B cell (primary cell): ENCODE results near the gene TBC1D4. TPM values are rescaled to one million over a fixed set of nuclear protein-coding genes. Genes with fewer than 3 reads are reported as not detected.
A peak's percentile ranks its signal among the peaks of the same experiment; 100 is the strongest.

Experiments used
- ATAC-seq: fragments of 200-7000 bp; cut with Tn5 transposase; one replicate; pipeline ENCODE4 v1.10.0; 2021; ENCODE audit warnings: low read depth, mild to moderate bottlenecking, moderate number of reproducible peaks, moderate library complexity
- CTCF ChIA-PET: fragments of 350-600 bp; sonication (Branson Sonifier 250); formaldehyde crosslinking; loops from one replicate; lab custom pipeline; 2021; ENCODE audit warnings: antibody characterized with exemption, inconsistent platforms; lab: Charles Lee
- POLR2A ChIA-PET: fragments of 350-600 bp; sonication (Branson Sonifier 250); formaldehyde crosslinking; loops from one replicate; lab custom pipeline; 2021; ENCODE audit warnings: antibody characterized with exemption; lab: Charles Lee
- DNase-seq: peaks from one replicate; pipeline ENCODE4 v3.0.0; 2013
- H2AFZ ChIP-seq: 2 replicates; pipeline ENCODE4 v1.6.1; 2012; ENCODE audit warnings: mild to moderate bottlenecking, low read depth, low read length; ENCODE audit not compliant: insufficient read depth, poor library complexity, severe bottlenecking
- H3K27ac ChIP-seq, 2 donors: 1 replicate in 1 of 2; 2 replicates in 1 of 2; pipeline ENCODE4 v1.5.1; 2012 to 2013; ENCODE audit warnings: low read length in 2 of 2, mild to moderate bottlenecking in 2 of 2, moderate library complexity in 1 of 2
- H3K27me3 ChIP-seq, 4 experiments: fragments of 200-600 bp in 1 of 4; sonication (generic) in 1 of 4; replicated peaks in 1 of 4; 1 replicate in 2 of 4; 2 replicates in 2 of 4; pipeline versions ENCODE4 v1.6.1 to v1.7.0; 2013 to 2016; ENCODE audit warnings: low read length in 3 of 4, mild to moderate bottlenecking in 2 of 4, mixed read lengths in 1 of 4, moderate library complexity in 1 of 4; ENCODE audit not compliant: insufficient read depth in 4 of 4, control insufficient read depth in 3 of 4; ENCODE audit errors: control extremely low read depth in 1 of 4
- H3K36me3 ChIP-seq, 2 experiments: replicated peaks in 1 of 2; 1 replicate in 1 of 2; 2 replicates in 1 of 2; pipeline versions ENCODE4 v1.6.1 to v1.7.1; 2013; ENCODE audit warnings: low read length in 1 of 2; ENCODE audit not compliant: insufficient read depth in 2 of 2, control insufficient read depth in 1 of 2; ENCODE audit errors: control extremely low read depth in 1 of 2, extremely low read depth in 1 of 2
- H3K4me1 ChIP-seq, 2 donors: fragments of 200-600 bp in 1 of 2; sonication (generic) in 1 of 2; 1 replicate in 1 of 2; 2 replicates in 1 of 2; pipeline versions ENCODE4 v1.5.1 to v1.6.1; 2013 to 2017; ENCODE audit warnings: low read length in 2 of 2; ENCODE audit not compliant: control insufficient read depth in 2 of 2, insufficient read depth in 2 of 2
- H3K4me2 ChIP-seq: replicated peaks from 2 replicates; pipeline ENCODE3; 2012; ENCODE audit warnings: mild to moderate bottlenecking, low read depth, low read length; ENCODE audit not compliant: poor library complexity, severe bottlenecking
- H3K4me3 ChIP-seq, 5 experiments: fragments of 200-600 bp in 1 of 5; sonication (generic) in 1 of 5; 1 replicate in 3 of 5; 2 replicates in 2 of 5; pipeline versions ENCODE4 v1.5.1 to v1.7.0; 2011 to 2016; ENCODE audit warnings: low read length in 4 of 5, mild to moderate bottlenecking in 4 of 5, low read depth in 2 of 5, control low read depth in 1 of 5, moderate library complexity in 1 of 5; ENCODE audit not compliant: insufficient read depth in 1 of 5; ENCODE audit errors: control extremely low read depth in 1 of 5, extremely low read depth in 1 of 5
- H3K79me2 ChIP-seq: fragments of 200-600 bp; sonication (generic); one replicate; pipeline ENCODE4 v1.6.0; 2016; ENCODE audit warnings: low read length; ENCODE audit not compliant: control insufficient read depth, insufficient read depth
- H3K9ac ChIP-seq: fragments of 200-600 bp; sonication (generic); 2 replicates; pipeline ENCODE4 v1.6.1; 2017; ENCODE audit warnings: mild to moderate bottlenecking, low read length, moderate library complexity
- H3K9me3 ChIP-seq, 3 donors: one replicate each; pipeline versions ENCODE4 v1.6.1 to v1.7.1; 2013; ENCODE audit warnings: low read length in 2 of 3; ENCODE audit not compliant: control insufficient read depth in 2 of 3, insufficient read depth in 1 of 3; ENCODE audit errors: control extremely low read depth in 1 of 3
- H4K20me1 ChIP-seq: 2 replicates; pipeline ENCODE4 v1.6.0; 2012; ENCODE audit warnings: mild to moderate bottlenecking, low read length; ENCODE audit not compliant: insufficient read depth, control insufficient read depth, poor library complexity, severe bottlenecking
- H3K27ac Mint-ChIP-seq: one replicate; pipeline ENCODE4 v1.8.0; 2021; ENCODE audit warnings: mixed read lengths
- H3K27me3 Mint-ChIP-seq: one replicate; pipeline ENCODE4 v1.8.0; 2021; ENCODE audit warnings: mixed read lengths
- H3K4me1 Mint-ChIP-seq: one replicate; pipeline ENCODE4 v1.8.0; 2021; ENCODE audit warnings: mixed read lengths
- H3K4me3 Mint-ChIP-seq: one replicate; pipeline ENCODE4 v1.8.0; 2021; ENCODE audit warnings: mixed read lengths
- H3K9me3 Mint-ChIP-seq: one replicate; pipeline ENCODE4 v1.8.0; 2022; ENCODE audit warnings: mixed read lengths; ENCODE audit not compliant: insufficient read depth
- EZH2 ChIP-seq: IDR thresholded peaks from 2 replicates; pipeline ENCODE4 v1.6.1; 2012; ENCODE audit warnings: borderline replicate concordance, low read depth, mild to moderate bottlenecking, moderate library complexity, low read length; ENCODE audit not compliant: insufficient read depth, poor library complexity, severe bottlenecking
- WGBS: methylation state at CpG from one replicate; pipeline ENCODE4 v1.1.5; 2013; ENCODE audit warnings: missing lambda C conversion rate; ENCODE audit not compliant: insufficient coverage; 5-methylcytosine and 5-hydroxymethylcytosine counted together
- intact Hi-C: fragments of 100-400 bp; cut with micrococcal nuclease; formaldehyde crosslinking; loops from one replicate; pipeline ENCODE4 v1.10.0; 2022
- polyA plus RNA-seq: library from polyadenylated mRNA; depleted of rRNA; stranded (reverse); fragments of >200 nt; gene quantifications from 2 replicates; pipeline ENCODE4 v1.2.3, GENCODE V29; 2012
- total RNA-seq, 2 donors: library from RNA; stranded (reverse); fragments of 120-200 nt in 1 of 2; gene quantifications; 1 replicate in 1 of 2; 2 replicates in 1 of 2; pipeline versions ENCODE4 v1.2.3 to v1.2.4, GENCODE V29; 2013 to 2022
- TF ChIP-seq, protein P1 (sequence below): fragments of 200-600 bp; IDR thresholded peaks from one replicate; pipeline ENCODE4 v1.8.0; 2022; ENCODE audit warnings: antibody characterized with exemption, mild to moderate bottlenecking

The TBC1D4 gene
- total and polyA plus RNA-seq, 2 donors (not counting 1 experiment from before 2014, with no cell fraction given): 1.6 to 3.5 TPM

DNA sequence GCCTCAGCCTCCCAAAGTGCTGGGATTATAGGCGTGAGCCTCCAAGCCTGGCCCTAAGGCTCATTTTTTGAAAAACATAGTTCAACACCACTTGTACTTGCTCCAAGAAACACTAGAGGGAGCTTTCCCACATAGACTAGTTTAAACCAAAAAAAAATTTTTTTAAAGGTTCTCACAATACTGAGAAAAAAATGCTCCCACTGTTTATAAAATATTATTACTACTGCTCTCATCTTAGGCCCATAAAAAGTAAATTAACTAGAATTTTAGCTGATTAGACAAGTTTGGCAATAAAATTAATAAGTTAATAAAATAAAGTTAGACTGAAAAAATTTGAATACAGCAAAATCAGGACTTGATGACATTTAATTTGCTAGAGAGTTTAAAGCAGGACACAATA is 109.5 kb downstream of the TBC1D4 start:
- Histone ChIP-seq H3K9me3 (no peaks in the 10 kb centered on the region), H3K4me2 (no peak overlapping the region), H3K4me3 (no peak overlapping the region), H3K36me3 (no peaks in the 10 kb centered on the region), H3K27me3 (no peaks in the 10 kb centered on the region), H3K27ac (no peak overlapping the region), H2AFZ (no peak overlapping the region), H3K9ac (no peak overlapping the region), H4K20me1 (no peaks in the 10 kb centered on the region), H3K79me2 (no peaks in the 10 kb centered on the region), H3K4me1 (no peaks in the 10 kb centered on the region)
- peaks cover 7% of the 10 kb centered on the region for H3K27me3 Mint-ChIP-seq
- no peak for TF ChIP-seq EZH2
- TF ChIP-seq, protein P1, sequence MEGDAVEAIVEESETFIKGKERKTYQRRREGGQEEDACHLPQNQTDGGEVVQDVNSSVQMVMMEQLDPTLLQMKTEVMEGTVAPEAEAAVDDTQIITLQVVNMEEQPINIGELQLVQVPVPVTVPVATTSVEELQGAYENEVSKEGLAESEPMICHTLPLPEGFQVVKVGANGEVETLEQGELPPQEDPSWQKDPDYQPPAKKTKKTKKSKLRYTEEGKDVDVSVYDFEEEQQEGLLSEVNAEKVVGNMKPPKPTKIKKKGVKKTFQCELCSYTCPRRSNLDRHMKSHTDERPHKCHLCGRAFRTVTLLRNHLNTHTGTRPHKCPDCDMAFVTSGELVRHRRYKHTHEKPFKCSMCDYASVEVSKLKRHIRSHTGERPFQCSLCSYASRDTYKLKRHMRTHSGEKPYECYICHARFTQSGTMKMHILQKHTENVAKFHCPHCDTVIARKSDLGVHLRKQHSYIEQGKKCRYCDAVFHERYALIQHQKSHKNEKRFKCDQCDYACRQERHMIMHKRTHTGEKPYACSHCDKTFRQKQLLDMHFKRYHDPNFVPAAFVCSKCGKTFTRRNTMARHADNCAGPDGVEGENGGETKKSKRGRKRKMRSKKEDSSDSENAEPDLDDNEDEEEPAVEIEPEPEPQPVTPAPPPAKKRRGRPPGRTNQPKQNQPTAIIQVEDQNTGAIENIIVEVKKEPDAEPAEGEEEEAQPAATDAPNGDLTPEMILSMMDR: peak; percentile 77
- ChIA-PET POLR2A (no interaction called here), CTCF (interaction anchor here (0.7 to 3.1 kb wide), 8 partner anchors 8 to 1331 kb away, joined by 3 to 13 read pairs (median 4); partner anchors contain the start of genes TBC1D4 and UCHL3)
- H3K27ac Mint-ChIP-seq: no peak overlapping the region
- H3K9me3 Mint-ChIP-seq: no peaks in the 10 kb centered on the region
- intact Hi-C loops: loop anchor here (1.0 kb wide), 2 partner anchors 110 to 177 kb away; partner anchors contain the start of genes TBC1D4 and UCHL3
- DNase-seq: peak; percentile 48
- H3K4me1 Mint-ChIP-seq: no peaks in the 10 kb centered on the region
- 80% methylated on average over 1 of the region's 1 CpG for WGBS
- H3K4me3 Mint-ChIP-seq: no peak overlapping the region
- peak; percentile 58 for ATAC-seq

DNA sequence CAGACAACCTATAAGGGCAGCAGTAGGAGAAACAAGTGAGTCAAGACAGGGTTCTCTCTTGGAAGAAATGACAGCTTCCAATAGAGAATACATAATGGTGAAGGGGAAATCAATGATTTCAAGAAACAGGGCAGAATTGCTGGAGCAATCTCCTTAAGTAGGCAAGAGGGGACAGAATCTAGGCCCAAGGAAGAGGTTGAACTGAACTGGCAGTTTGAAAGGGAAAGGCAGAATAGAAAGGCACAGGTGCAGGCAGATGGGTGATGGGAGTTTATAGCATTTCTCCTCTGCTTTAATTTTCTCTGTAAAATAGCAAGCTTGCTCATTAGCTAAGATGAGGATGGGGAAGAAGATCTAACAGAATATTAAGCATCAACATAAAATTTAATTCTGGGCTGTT is 110.8 kb downstream of the TBC1D4 start:
- no peak for ATAC-seq
- Histone ChIP-seq H3K36me3 (no peaks in the 10 kb centered on the region), H3K27me3 (no peaks in the 10 kb centered on the region), H3K9me3 (no peaks in the 10 kb centered on the region), H3K4me2 (no peak overlapping the region), H3K9ac (no peak overlapping the region), H2AFZ (no peak overlapping the region), H3K4me3 (no peak overlapping the region), H3K4me1 (no peaks in the 10 kb centered on the region), H3K79me2 (no peaks in the 10 kb centered on the region), H3K27ac (no peak overlapping the region), H4K20me1 (no peaks in the 10 kb centered on the region)
- ChIA-PET CTCF (interaction anchor here (1.0 to 3.1 kb wide), 4 partner anchors 12 to 179 kb away, joined by 3 to 13 read pairs (median 5); partner anchors contain the start of genes TBC1D4 and UCHL3), POLR2A (no interaction called here)
- Mint-ChIP-seq H3K4me1 (peaks cover under 1% of the 10 kb centered on the region), H3K9me3 (no peaks in the 10 kb centered on the region), H3K27me3 (peaks cover 10% of the 10 kb centered on the region), H3K27ac (no peak overlapping the region), H3K4me3 (no peak overlapping the region)
- no peak for DNase-seq
- no peak for TF ChIP-seq EZH2
- TF ChIP-seq, protein P1: no peak
- intact Hi-C loops: no loop called here
